Thyroid gland (tissue), 4 donors: ENCODE data around the gene SLC6A1.

Source experiments
- CTCF ChIP-seq, 6 experiments: fragments of 200-600 bp in 3 of 6; fragments of 450-650 bp in 3 of 6; sonication (generic) in 3 of 6; IDR thresholded peaks; one replicate each; pipeline ENCODE4 v1.5.1; 2016 to 2019; ENCODE audit warnings: antibody characterized with exemption in 6 of 6, mild to moderate bottlenecking in 2 of 6, inconsistent platforms in 1 of 6, moderate library complexity in 1 of 6
- POLR2A ChIP-seq, 2 donors: fragments of 450-650 bp; IDR thresholded peaks; one replicate each; pipeline ENCODE4 v1.6.1; 2017; ENCODE audit warnings: antibody characterized with exemption in 2 of 2, mild to moderate bottlenecking in 2 of 2, moderate library complexity in 1 of 2

GRCh38 chr3:11080492-11080891 is 87.9 kb downstream of the SLC6A1 start:
- no peak for TF ChIP-seq CTCF (IDR thresholded peaks at IDR 0.05)
- no peak for TF ChIP-seq POLR2A (IDR thresholded peaks at IDR 0.05)
